ENCODE measurements around the gene USP3.

The USP3 gene

GRCh38 chr15:63509056-63509954, 4.9 kb downstream of the USP3 start:
- Histone ChIP-seq H3K9ac (ENCODE audit: low read length) (peak overlapping the region; percentile 1), H3K36me3 (ENCODE audit: control insufficient read depth, insufficient read depth, low read length, severe bottlenecking) (no peaks in the 10 kb centered on the region), H3K4me3 (ENCODE audit: low read length) (peak overlapping the region; percentile 4), H3K27me3 (replicated peaks; ENCODE audit: control insufficient read depth, insufficient read depth, low read length) (no peaks in the 10 kb centered on the region), H3K9me3 (ENCODE audit: control insufficient read depth, low read length) (no peaks in the 10 kb centered on the region), H3K4me1 (ENCODE audit: control insufficient read depth, insufficient read depth, low read length) (peaks cover 73% of the 10 kb centered on the region)
- no peak for DNase-seq (ENCODE audit: low read depth)

- H3K27me3 ChIP-seq (replicated peaks; ENCODE audit: control insufficient read depth, insufficient read depth, low read length), result no peaks in the 10 kb centered on the region
- DNase-seq (ENCODE audit: low read depth), result peak; percentile 77
- H3K4me1 ChIP-seq (ENCODE audit: control insufficient read depth, insufficient read depth, low read length), result peaks cover 82% of the 10 kb centered on the region
These were observed 5.9 kb downstream of the USP3 start for GRCh38 chr15:63509955-63510940.

GRCh38 chr15:63512148-63512547, 7.8 kb downstream of the USP3 start:
- Histone ChIP-seq H3K9me3 (ENCODE audit: control insufficient read depth, low read length) (no peaks in the 10 kb centered on the region), H3K4me3 (ENCODE audit: low read length) (no peak overlapping the region), H3K4me1 (ENCODE audit: control insufficient read depth, insufficient read depth, low read length) (peaks cover 85% of the 10 kb centered on the region), H3K36me3 (ENCODE audit: control insufficient read depth, insufficient read depth, low read length, severe bottlenecking) (no peaks in the 10 kb centered on the region), H3K27me3 (replicated peaks; ENCODE audit: control insufficient read depth, insufficient read depth, low read length) (no peaks in the 10 kb centered on the region), H3K9ac (ENCODE audit: low read length) (no peak overlapping the region)
- no peak for DNase-seq (ENCODE audit: low read depth)

More at GRCh38 chr15:63509955-63510940, 5.9 kb downstream of the USP3 start:
- Histone ChIP-seq H3K9ac (ENCODE audit: low read length) (peak overlapping the region; percentile 24), H3K36me3 (ENCODE audit: control insufficient read depth, insufficient read depth, low read length, severe bottlenecking) (no peaks in the 10 kb centered on the region), H3K9me3 (ENCODE audit: control insufficient read depth, low read length) (no peaks in the 10 kb centered on the region), H3K4me3 (ENCODE audit: low read length) (peak overlapping the region; percentile 46)

GRCh38 chr15:63513271-63513670, 8.9 kb downstream of the USP3 start:
- DNase-seq (ENCODE audit: low read depth), result no peak
- no peaks in the 10 kb centered on the region for H3K36me3 ChIP-seq (ENCODE audit: control insufficient read depth, insufficient read depth, low read length, severe bottlenecking)

GRCh38 chr15:63513728-63514127, 9.3 kb downstream of the USP3 start:
- Histone ChIP-seq H3K4me1 (ENCODE audit: control insufficient read depth, insufficient read depth, low read length) (peaks cover 82% of the 10 kb centered on the region), H3K9me3 (ENCODE audit: control insufficient read depth, low read length) (no peaks in the 10 kb centered on the region), H3K4me3 (ENCODE audit: low read length) (no peak overlapping the region)

More at GRCh38 chr15:63513271-63513670, 8.9 kb downstream of the USP3 start:
- no peaks in the 10 kb centered on the region for H3K9me3 ChIP-seq (ENCODE audit: control insufficient read depth, low read length)
- no peak overlapping the region for H3K4me3 ChIP-seq (ENCODE audit: low read length)
- H3K9ac ChIP-seq (ENCODE audit: low read length), result no peak overlapping the region
- peaks cover 85% of the 10 kb centered on the region for H3K4me1 ChIP-seq (ENCODE audit: control insufficient read depth, insufficient read depth, low read length)
- no peaks in the 10 kb centered on the region for H3K27me3 ChIP-seq (replicated peaks; ENCODE audit: control insufficient read depth, insufficient read depth, low read length)

GRCh38 chr15:63514531-63514943, 10.1 kb downstream of the USP3 start:
- Histone ChIP-seq H3K9me3 (ENCODE audit: control insufficient read depth, low read length) (no peaks in the 10 kb centered on the region), H3K27me3 (replicated peaks; ENCODE audit: control insufficient read depth, insufficient read depth, low read length) (no peaks in the 10 kb centered on the region), H3K4me1 (ENCODE audit: control insufficient read depth, insufficient read depth, low read length) (peaks cover 75% of the 10 kb centered on the region), H3K36me3 (ENCODE audit: control insufficient read depth, insufficient read depth, low read length, severe bottlenecking) (no peaks in the 10 kb centered on the region), H3K4me3 (ENCODE audit: low read length) (peak overlapping the region; percentile 61), H3K9ac (ENCODE audit: low read length) (peak overlapping the region; percentile 65)
- DNase-seq (ENCODE audit: low read depth), result peak; percentile 83

More at GRCh38 chr15:63513728-63514127, 9.3 kb downstream of the USP3 start:
- Histone ChIP-seq H3K9ac (ENCODE audit: low read length) (no peak overlapping the region), H3K36me3 (ENCODE audit: control insufficient read depth, insufficient read depth, low read length, severe bottlenecking) (no peaks in the 10 kb centered on the region), H3K27me3 (replicated peaks; ENCODE audit: control insufficient read depth, insufficient read depth, low read length) (no peaks in the 10 kb centered on the region)
- no peak for DNase-seq (ENCODE audit: low read depth)

- Histone ChIP-seq H3K4me1 (ENCODE audit: control insufficient read depth, insufficient read depth, low read length) (peaks cover 76% of the 10 kb centered on the region), H3K9me3 (ENCODE audit: control insufficient read depth, low read length) (no peaks in the 10 kb centered on the region), H3K36me3 (ENCODE audit: control insufficient read depth, insufficient read depth, low read length, severe bottlenecking) (no peaks in the 10 kb centered on the region), H3K4me3 (ENCODE audit: low read length) (no peak overlapping the region), H3K27me3 (replicated peaks; ENCODE audit: control insufficient read depth, insufficient read depth, low read length) (no peaks in the 10 kb centered on the region), H3K9ac (ENCODE audit: low read length) (peak overlapping the region; percentile 7)
- DNase-seq (ENCODE audit: low read depth), result no peak
These were observed 12.8 kb downstream of the USP3 start for GRCh38 chr15:63517202-63517601.

GRCh38 chr15:63517628-63518027, 13.2 kb downstream of the USP3 start:
- Histone ChIP-seq H3K9me3 (ENCODE audit: control insufficient read depth, low read length) (no peaks in the 10 kb centered on the region), H3K36me3 (ENCODE audit: control insufficient read depth, insufficient read depth, low read length, severe bottlenecking) (no peaks in the 10 kb centered on the region), H3K4me1 (ENCODE audit: control insufficient read depth, insufficient read depth, low read length) (peaks cover 80% of the 10 kb centered on the region), H3K9ac (ENCODE audit: low read length) (no peak overlapping the region), H3K27me3 (replicated peaks; ENCODE audit: control insufficient read depth, insufficient read depth, low read length) (no peaks in the 10 kb centered on the region), H3K4me3 (ENCODE audit: low read length) (no peak overlapping the region)
- DNase-seq (ENCODE audit: low read depth), result no peak

- Histone ChIP-seq H3K9ac (ENCODE audit: low read length) (no peak overlapping the region), H3K27me3 (replicated peaks; ENCODE audit: control insufficient read depth, insufficient read depth, low read length) (no peaks in the 10 kb centered on the region), H3K4me1 (ENCODE audit: control insufficient read depth, insufficient read depth, low read length) (peaks cover 83% of the 10 kb centered on the region), H3K9me3 (ENCODE audit: control insufficient read depth, low read length) (no peaks in the 10 kb centered on the region), H3K4me3 (ENCODE audit: low read length) (no peak overlapping the region), H3K36me3 (ENCODE audit: control insufficient read depth, insufficient read depth, low read length, severe bottlenecking) (no peaks in the 10 kb centered on the region)
- DNase-seq (ENCODE audit: low read depth), result no peak
These were observed 14.6 kb downstream of the USP3 start for GRCh38 chr15:63519041-63519440.

GRCh38 chr15:63519548-63520178, 15.3 kb downstream of the USP3 start:
- H3K4me3 ChIP-seq (ENCODE audit: low read length), result no peak overlapping the region
- DNase-seq (ENCODE audit: low read depth), result no peak
- no peak overlapping the region for H3K9ac ChIP-seq (ENCODE audit: low read length)
- H3K9me3 ChIP-seq (ENCODE audit: control insufficient read depth, low read length), result no peaks in the 10 kb centered on the region
- no peaks in the 10 kb centered on the region for H3K36me3 ChIP-seq (ENCODE audit: control insufficient read depth, insufficient read depth, low read length, severe bottlenecking)
- H3K4me1 ChIP-seq (ENCODE audit: control insufficient read depth, insufficient read depth, low read length), result peaks cover 82% of the 10 kb centered on the region
- H3K27me3 ChIP-seq (replicated peaks; ENCODE audit: control insufficient read depth, insufficient read depth, low read length), result no peaks in the 10 kb centered on the region
